GM18505 (cell line): Measurements from ENCODE around the gene PCTP.

Experiments used
- ATAC-seq: cut with Tn5 transposase; IDR thresholded peaks from one replicate; pipeline ENCODE4 v1.9.1; 2021; ENCODE audit not compliant: unreplicated experiment
- POLR2A ChIP-seq: IDR thresholded peaks from 4 replicates; pipeline ENCODE4 v1.6.1; 2011; ENCODE audit warnings: borderline replicate concordance; ENCODE audit not compliant: insufficient read depth, insufficient read length; ENCODE audit errors: extremely low read depth

The PCTP gene

DNA sequence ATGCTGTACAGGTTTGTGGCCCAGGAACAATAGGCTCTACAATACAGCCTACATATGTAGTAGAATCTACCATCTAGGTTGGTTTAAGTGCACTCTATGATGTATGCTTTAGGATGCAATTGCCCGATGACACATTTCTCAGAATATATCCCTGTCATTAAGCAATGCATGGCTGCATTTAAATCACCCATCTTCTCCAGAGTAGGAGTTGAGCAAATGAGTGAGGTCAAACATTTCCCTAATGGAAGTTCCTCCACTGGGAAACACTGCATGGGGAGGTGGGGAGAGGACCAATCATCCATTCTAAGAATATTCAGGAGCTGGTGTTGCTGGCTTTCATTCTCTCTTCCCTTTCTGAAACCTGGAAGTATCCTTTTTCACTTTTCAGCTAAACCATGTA is 2.0 kb upstream of the PCTP start:
- no peak for TF ChIP-seq POLR2A
- no peak for ATAC-seq

DNA sequence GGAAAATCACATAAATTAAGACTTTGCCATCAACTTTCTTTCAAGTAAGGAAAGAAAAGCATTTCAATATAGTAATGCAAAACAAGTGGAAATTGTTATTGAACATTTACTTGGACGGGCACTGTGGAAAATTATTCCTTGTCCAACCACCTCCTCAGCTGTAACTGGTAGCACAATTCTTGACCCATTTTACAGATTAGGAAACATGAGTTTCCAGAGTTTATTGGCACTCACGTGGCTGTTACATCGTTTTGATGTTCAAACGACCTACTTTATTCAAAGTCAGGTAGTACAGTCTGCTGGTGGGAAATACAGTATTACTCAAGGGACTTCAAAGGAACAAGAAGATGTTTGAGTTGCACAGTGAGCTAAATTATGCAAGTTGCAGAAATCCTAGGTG is 866 bp upstream of the PCTP start:
- no peak for ATAC-seq
- no peak for TF ChIP-seq POLR2A

GRCh38 chr17:55751720-55752250 is 934 bp downstream of the PCTP start:
- TF ChIP-seq POLR2A: no peak
- no peak for ATAC-seq

GRCh38 chr17:55756689-55757088 is 5.8 kb downstream of the PCTP start:
- no peak for TF ChIP-seq POLR2A
- ATAC-seq: no peak

DNA sequence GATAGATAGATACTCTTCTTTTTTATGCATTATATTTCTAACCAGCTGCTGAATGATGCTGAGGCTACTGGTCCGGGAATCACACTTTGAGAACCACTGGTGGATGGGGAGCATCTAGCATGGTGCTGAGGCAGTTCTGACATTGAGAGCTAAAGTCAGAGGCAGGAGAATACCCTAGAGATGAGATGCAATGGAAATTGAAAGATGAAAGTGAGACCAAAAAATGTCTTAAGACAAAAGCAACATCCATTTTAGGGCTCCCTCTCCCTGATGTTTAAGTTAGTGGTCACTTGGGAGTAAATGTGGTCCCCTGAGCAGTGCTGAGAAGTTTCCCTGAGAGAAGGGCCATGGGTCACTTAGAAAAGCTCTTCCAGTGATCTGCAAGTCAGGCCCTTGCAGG is 6.8 kb downstream of the PCTP start:
- no peak for TF ChIP-seq POLR2A
- no peak for ATAC-seq

GRCh38 chr17:55758171-55758570 is 7.3 kb downstream of the PCTP start:
- no peak for TF ChIP-seq POLR2A
- ATAC-seq: no peak

- ATAC-seq: no peak
- no peak for TF ChIP-seq POLR2A
Observed at GRCh38 chr17:55760643-55761355, 9.9 kb downstream of the PCTP start.

GRCh38 chr17:55762086-55762858 is 11.4 kb downstream of the PCTP start:
- no peak for TF ChIP-seq POLR2A
- no peak for ATAC-seq

GRCh38 chr17:55763856-55764255 is 13.0 kb downstream of the PCTP start:
- no peak for TF ChIP-seq POLR2A
- ATAC-seq: no peak

DNA sequence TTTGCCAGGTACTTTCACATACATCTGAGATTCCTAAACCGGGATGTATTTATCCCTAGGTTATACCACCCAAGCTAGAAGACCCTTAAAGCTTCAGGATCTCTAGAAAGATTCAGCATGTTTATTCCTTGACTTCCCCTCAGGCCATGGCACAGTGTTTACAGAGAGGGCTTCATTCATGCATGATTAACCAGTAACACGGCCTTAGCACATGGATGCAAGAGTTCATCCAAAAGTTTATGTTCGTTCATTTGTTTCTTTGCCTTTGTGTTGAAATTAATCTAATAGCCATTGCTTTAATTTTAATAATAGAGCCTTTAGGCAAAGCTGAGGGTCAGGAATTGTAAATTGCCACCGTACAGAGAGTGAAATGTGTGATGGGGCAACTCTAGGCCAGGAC is 13.8 kb downstream of the PCTP start:
- no peak for ATAC-seq
- no peak for TF ChIP-seq POLR2A

DNA sequence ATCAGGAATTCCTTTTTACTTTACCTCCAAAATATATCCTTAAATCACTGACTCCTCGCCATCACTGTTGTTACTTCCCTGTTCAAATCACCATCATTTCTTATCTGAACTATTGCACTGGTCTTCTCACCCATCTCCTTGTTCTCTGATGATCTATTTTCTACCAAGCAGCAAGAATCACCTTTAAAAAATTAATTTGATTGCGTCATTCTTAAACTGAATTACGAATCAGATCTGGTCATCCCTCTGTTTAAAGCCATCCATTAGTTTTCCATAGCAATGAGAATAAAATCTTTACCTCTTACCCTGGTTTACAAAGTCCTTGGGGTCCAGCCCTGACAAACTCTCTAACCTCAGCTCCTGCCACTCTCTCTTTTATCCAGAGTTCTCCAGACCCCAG is 14.6 kb downstream of the PCTP start:
- no peak for ATAC-seq

GRCh38 chr17:55768936-55769624 is 18.2 kb downstream of the PCTP start:
- no peak for ATAC-seq
- no peak for TF ChIP-seq POLR2A

More for the DNA sequence above, 14.6 kb downstream of the PCTP start:
- no peak for TF ChIP-seq POLR2A

GRCh38 chr17:55769625-55770000 is 18.8 kb downstream of the PCTP start:
- no peak for TF ChIP-seq POLR2A
- ATAC-seq: no peak

DNA sequence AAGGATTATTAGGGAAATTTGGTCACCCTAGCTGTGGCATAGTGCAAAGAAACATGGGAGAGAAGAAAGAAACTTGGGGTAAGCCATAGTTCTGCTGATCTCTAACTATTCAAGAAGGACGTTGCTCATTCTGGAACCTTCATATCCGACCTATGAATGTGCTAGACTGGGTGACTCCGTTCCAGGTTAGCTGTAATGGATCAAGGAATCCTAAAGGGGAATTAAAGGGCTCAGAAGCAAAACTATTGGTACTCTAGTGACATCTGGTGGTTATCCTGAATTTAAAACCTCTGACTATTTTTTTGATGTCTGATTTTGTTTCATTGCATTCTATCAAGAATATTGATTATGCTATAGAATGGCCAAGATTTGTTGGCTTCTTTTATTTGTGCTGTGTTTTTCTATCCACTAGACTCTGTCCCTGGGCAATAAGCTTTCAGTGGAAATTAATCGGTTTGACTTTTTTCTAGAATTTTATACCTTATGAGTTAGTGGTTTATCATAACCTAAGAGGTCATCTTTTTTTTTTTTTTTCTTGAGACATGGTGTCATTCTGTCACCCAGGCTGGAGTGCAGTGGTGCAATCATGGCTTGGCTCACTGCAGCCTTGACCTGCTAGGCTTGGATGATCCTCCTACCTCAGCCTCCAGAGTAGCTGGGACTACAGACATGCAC is 19.5 kb downstream of the PCTP start:
- no peak for ATAC-seq
- TF ChIP-seq POLR2A: no peak

GRCh38 chr17:55772086-55772485 is 21.2 kb downstream of the PCTP start:
- TF ChIP-seq POLR2A: no peak
- ATAC-seq: no peak
